Measurements from ENCODE around the gene RHBG. TPM values are rescaled to one million over a fixed set of nuclear protein-coding genes. Genes with fewer than 3 reads are reported as not detected.

RHBG gene
- total and polyA plus RNA-seq, 2 experiments from 2014 or later = 1.2 to 1.6 TPM

DNA sequence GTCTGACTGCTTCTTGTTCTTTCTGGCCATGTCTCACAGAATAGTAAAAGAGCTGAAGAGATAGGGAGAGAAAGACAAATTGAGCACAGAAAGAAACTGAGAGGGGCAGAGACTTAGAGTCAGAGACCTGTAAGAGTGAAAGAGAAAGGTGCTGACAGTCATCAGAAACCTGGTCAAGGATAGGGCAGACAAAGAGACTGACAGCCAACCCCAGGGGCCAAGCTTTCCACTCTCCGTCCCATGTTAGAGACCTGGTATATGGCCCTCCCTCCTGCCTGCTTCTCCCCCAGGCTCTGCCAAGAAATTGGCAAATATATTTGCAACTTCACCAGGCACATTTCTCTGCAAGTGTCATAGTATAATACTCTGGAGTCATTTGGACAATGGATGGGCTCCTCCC lies 64.6 kb downstream of the RHBG start:
- Mint-ChIP-seq H3K4me1 (peaks cover 69% of the 10 kb centered on the region), H3K27ac (no peak overlapping the region), H3K36me3 (ENCODE audit: low read depth) (no peaks in the 10 kb centered on the region; the same call in 2 of the 3 replicates), H3K4me3 (no peak overlapping the region; the same call in 2 of the 3 replicates), H3K27me3 (ENCODE audit: insufficient read depth, low read depth, poor library complexity) (peaks cover 100% of the 10 kb centered on the region), H3K9me3 (peaks cover 3% of the 10 kb centered on the region; the same call in 1 of the 3 replicates)
- Histone ChIP-seq H3K79me2 (replicated peaks; ENCODE audit: insufficient read depth) (no peaks in the 10 kb centered on the region), H3K4me1 (ENCODE audit: insufficient read depth) (peaks cover 68% of the 10 kb centered on the region), H3K36me3 (ENCODE audit: insufficient read depth) (no peaks in the 10 kb centered on the region; the same call in 1 of the 2 replicates), H2AFZ (no peak overlapping the region), H3K9me2 (ENCODE audit: insufficient read depth) (no peaks in the 10 kb centered on the region), H3K4me2 (0 out of 2 replicates have a peak overlapping the region, but pooled peaks have one; percentile 72), H3K4me3 (no peak overlapping the region), H4K20me1 (replicated peaks; ENCODE audit: insufficient read depth) (peaks cover 36% of the 10 kb centered on the region), H3K27ac (ENCODE audit: low read depth) (no peak overlapping the region), H3K27me3 (ENCODE audit: insufficient read depth) (peaks cover 100% of the 10 kb centered on the region), H3F3A (replicated peaks; ENCODE audit: low read depth) (peaks cover 48% of the 10 kb centered on the region)
- peak; percentile 69 for DNase-seq (ENCODE audit: low spot score)
- peak; percentile 19 for ATAC-seq
- TF ChIP-seq EZH2 (IDR thresholded peaks at IDR 0.05; ENCODE audit: low read depth, unreplicated experiment) (peak; percentile 43), CREB1 (CRISPR knock-in tag; IDR thresholded peaks at IDR 0.05; ENCODE audit: low read depth) (no peak), ZNF331 (CRISPR knock-in tag; IDR thresholded peaks at IDR 0.05; ENCODE audit: low read depth) (no peak)

MicroRNA genes within 50 kb of the gene (microRNA counts, 767-probe panel; counts per million panel counts)
- microRNA hsa-miR-9-5p = 5,026 counts per million, percentile 20 among the panel's probes with 10 or more counts

Small RNA genes lying within 50 kb of the gene (microRNA-seq; reads per million reads assigned to microRNA genes)
- not detected for gene MIR9-1

Small RNA genes lying within 50 kb of the gene (small RNA-seq; reads per million reads assigned to genes)
- gene MIR9-1 (ENCODE audit: low replicate concordance) = 0.10 reads per million

Other genes starting within 250 kb of the RHBG start
- 17.0 and 20.2 TPM in 2 replicates for gene SEMA4A, start 215.6 kb upstream of the RHBG start, total RNA-seq (2014; rRNA removed; shearing (Covaris generic))
- 5.5 and 5.6 TPM in 2 replicates for gene SEMA4A, start 215.6 kb upstream of the RHBG start, polyA plus RNA-seq (2016; fragmentation: Nextera tagmentation; extraction: Ambion mirVana)
- gene SLC25A44, start 175.1 kb upstream of the RHBG start, total RNA-seq (2014; rRNA removed; shearing (Covaris generic)) = 19.9 and 25.1 TPM in 2 replicates
- gene SLC25A44, start 175.1 kb upstream of the RHBG start, polyA plus RNA-seq (2016; fragmentation: Nextera tagmentation; extraction: Ambion mirVana) = 7.0 and 7.6 TPM in 2 replicates
- 86.1 and 112 TPM in 2 replicates for gene PMF1, start 156.2 kb upstream of the RHBG start, total RNA-seq (2014; rRNA removed; shearing (Covaris generic))
- 118 and 120 TPM in 2 replicates for gene PMF1, start 156.2 kb upstream of the RHBG start, polyA plus RNA-seq (2016; fragmentation: Nextera tagmentation; extraction: Ambion mirVana)
- 0.42 and 2.7 TPM in 2 replicates for gene BGLAP, start 127.0 kb upstream of the RHBG start, total RNA-seq (2014; rRNA removed; shearing (Covaris generic))
- 0.36 and 1.2 TPM in 2 replicates for gene BGLAP, start 127.0 kb upstream of the RHBG start, polyA plus RNA-seq (2016; fragmentation: Nextera tagmentation; extraction: Ambion mirVana)
- 3.3 and 4.2 TPM in 2 replicates for gene PAQR6, start 121.2 kb upstream of the RHBG start, total RNA-seq (2014; rRNA removed; shearing (Covaris generic))
- 2.4 and 2.6 TPM in 2 replicates for gene PAQR6, start 121.2 kb upstream of the RHBG start, polyA plus RNA-seq (2016; fragmentation: Nextera tagmentation; extraction: Ambion mirVana)
- 109 and 118 TPM in 2 replicates for gene SMG5, start 86.4 kb upstream of the RHBG start, total RNA-seq (2014; rRNA removed; shearing (Covaris generic))
- gene SMG5, start 86.4 kb upstream of the RHBG start, polyA plus RNA-seq (2016; fragmentation: Nextera tagmentation; extraction: Ambion mirVana) = 21.3 and 25.9 TPM in 2 replicates
- gene TMEM79, start 84.9 kb upstream of the RHBG start, total RNA-seq (2014; rRNA removed; shearing (Covaris generic)) = 0.66 and 0.97 TPM in 2 replicates
- gene TMEM79, start 84.9 kb upstream of the RHBG start, polyA plus RNA-seq (2016; fragmentation: Nextera tagmentation; extraction: Ambion mirVana) = 1.3 and 1.5 TPM in 2 replicates
- 41.9 and 50.5 TPM in 2 replicates for gene GLMP, start 73.5 kb upstream of the RHBG start, total RNA-seq (2014; rRNA removed; shearing (Covaris generic))
- 32.3 and 33.6 TPM in 2 replicates for gene GLMP, start 73.5 kb upstream of the RHBG start, polyA plus RNA-seq (2016; fragmentation: Nextera tagmentation; extraction: Ambion mirVana)
- not detected in 2 replicates for gene VHLL, start 69.9 kb upstream of the RHBG start, total RNA-seq (2014; rRNA removed; shearing (Covaris generic))
- gene VHLL, start 69.9 kb upstream of the RHBG start, polyA plus RNA-seq (2016; fragmentation: Nextera tagmentation; extraction: Ambion mirVana) = not detected in 2 replicates
- 526 and 618 TPM in 2 replicates for gene CCT3, start 30.9 kb upstream of the RHBG start, total RNA-seq (2014; rRNA removed; shearing (Covaris generic))
- 405 and 410 TPM in 2 replicates for gene CCT3, start 30.9 kb upstream of the RHBG start, polyA plus RNA-seq (2016; fragmentation: Nextera tagmentation; extraction: Ambion mirVana)
- 0.66 and 2.5 TPM in 2 replicates for gene TSACC, start 30.7 kb upstream of the RHBG start, total RNA-seq (2014; rRNA removed; shearing (Covaris generic))
- 9.3 and 9.8 TPM in 2 replicates for gene TSACC, start 30.7 kb upstream of the RHBG start, polyA plus RNA-seq (2016; fragmentation: Nextera tagmentation; extraction: Ambion mirVana)
- gene MEF2D, start 131.6 kb downstream of the RHBG start, total RNA-seq (2014; rRNA removed; shearing (Covaris generic)) = 9.7 and 15.5 TPM in 2 replicates
- 10.4 and 10.6 TPM in 2 replicates for gene MEF2D, start 131.6 kb downstream of the RHBG start, polyA plus RNA-seq (2016; fragmentation: Nextera tagmentation; extraction: Ambion mirVana)
- gene IQGAP3, start 203.4 kb downstream of the RHBG start, total RNA-seq (2014; rRNA removed; shearing (Covaris generic)) = 25.7 and 31.8 TPM in 2 replicates
- 11.9 and 12.8 TPM in 2 replicates for gene IQGAP3, start 203.4 kb downstream of the RHBG start, polyA plus RNA-seq (2016; fragmentation: Nextera tagmentation; extraction: Ambion mirVana)
- not detected in 2 replicates for gene TTC24, start 210.5 kb downstream of the RHBG start, total RNA-seq (2014; rRNA removed; shearing (Covaris generic))
- gene TTC24, start 210.5 kb downstream of the RHBG start, polyA plus RNA-seq (2016; fragmentation: Nextera tagmentation; extraction: Ambion mirVana) = not detected in 2 replicates
- 62.6 and 87.5 TPM in 2 replicates for gene NAXE, start 222.6 kb downstream of the RHBG start, total RNA-seq (2014; rRNA removed; shearing (Covaris generic))
- 82.1 and 83.1 TPM in 2 replicates for gene NAXE, start 222.6 kb downstream of the RHBG start, polyA plus RNA-seq (2016; fragmentation: Nextera tagmentation; extraction: Ambion mirVana)
- 58.9 and 95.7 TPM in 2 replicates for gene GPATCH4, start 232.3 kb downstream of the RHBG start, total RNA-seq (2014; rRNA removed; shearing (Covaris generic))
- gene GPATCH4, start 232.3 kb downstream of the RHBG start, polyA plus RNA-seq (2016; fragmentation: Nextera tagmentation; extraction: Ambion mirVana) = 174 and 187 TPM in 2 replicates

All from GM23338 (cell line).